ENCODE results near the gene TOMT.

DNA sequence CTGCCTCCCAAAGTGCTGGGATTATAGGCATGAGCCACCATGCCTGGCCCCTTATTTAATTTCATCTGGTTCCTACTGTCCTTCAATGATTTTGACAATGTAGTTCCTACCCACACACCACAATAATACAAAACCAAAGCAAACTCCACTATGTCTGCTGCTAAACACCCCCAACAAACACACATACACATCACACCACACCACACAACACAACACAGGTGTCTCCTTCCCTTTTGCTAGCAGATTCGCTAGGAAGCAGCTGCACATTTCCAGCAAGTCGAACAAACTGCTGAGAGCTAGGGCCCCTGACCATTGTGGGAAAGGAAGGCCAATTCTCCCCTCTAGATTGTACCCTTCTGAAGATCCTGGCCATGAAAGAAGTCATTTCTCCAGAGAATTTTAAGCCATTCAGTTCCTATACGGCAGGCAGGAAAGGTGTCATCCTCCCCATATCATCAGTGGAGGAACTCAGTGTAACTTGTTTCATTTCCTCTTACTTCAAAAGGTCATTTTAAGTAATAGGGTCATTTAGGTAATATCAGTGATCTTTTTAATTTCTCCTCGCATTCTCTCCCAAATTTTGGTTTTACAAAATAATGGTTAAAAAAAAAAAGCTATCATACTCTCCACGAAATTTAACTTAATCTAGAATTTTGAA is 43.9 kb upstream of the TOMT start:
- TF ChIP-seq POLR2AphosphoS5 (IDR thresholded peaks at IDR 0.05; ENCODE audit: low read depth, low read length), result no peak
- TF ChIP-seq POLR2A (IDR thresholded peaks at IDR 0.05; ENCODE audit: low read depth, low read length), result no peak
- no peak for TF ChIP-seq TAF1 (IDR thresholded peaks at IDR 0.05; ENCODE audit: borderline replicate concordance, low read depth, low read length)

Data from GM12892 (cell line).